HCEC 1CT (cell line): ENCODE results near the gene SNORC.

ENCODE experiments used
- DNase-seq: peaks from one replicate; pipeline ENCODE4 v3.0.0-alpha.2; 2017

Gene SNORC

GRCh38 chr2:232869138-232870017, 686 bp upstream of the SNORC start:
- DNase-seq: no peak

- no peak for DNase-seq
These were observed 805 bp downstream of the SNORC start for GRCh38 chr2:232870766-232871371.

GRCh38 chr2:232871418-232871834, 1.4 kb downstream of the SNORC start:
- no peak for DNase-seq

- no peak for DNase-seq
These were observed 2.0 kb downstream of the SNORC start for GRCh38 chr2:232871835-232872736.

GRCh38 chr2:232872826-232873225, 2.8 kb downstream of the SNORC start:
- no peak for DNase-seq

- DNase-seq: no peak
These were observed 3.3 kb downstream of the SNORC start for GRCh38 chr2:232873292-232873908.

- DNase-seq: no peak
These were observed 4.0 kb downstream of the SNORC start for GRCh38 chr2:232873909-232874641.

GRCh38 chr2:232874677-232875223, 4.7 kb downstream of the SNORC start:
- DNase-seq: no peak

- DNase-seq: no peak
These were observed 5.4 kb downstream of the SNORC start for GRCh38 chr2:232875256-232876121.

- no peak for DNase-seq
These were observed 6.3 kb downstream of the SNORC start for GRCh38 chr2:232876161-232876977.

- no peak for DNase-seq
These were observed 6.9 kb downstream of the SNORC start for GRCh38 chr2:232876978-232877441.

- DNase-seq: no peak
These were observed 8.0 kb downstream of the SNORC start for GRCh38 chr2:232877940-232878511.

- no peak for DNase-seq
These were observed 9.0 kb downstream of the SNORC start for GRCh38 chr2:232878855-232879617.

GRCh38 chr2:232879618-232880494, 9.8 kb downstream of the SNORC start:
- no peak for DNase-seq

- no peak for DNase-seq
These were observed 10.8 kb downstream of the SNORC start for GRCh38 chr2:232880764-232881351.

GRCh38 chr2:232882085-232882484, 12.0 kb downstream of the SNORC start:
- DNase-seq: no peak

- no peak for DNase-seq
These were observed 12.5 kb downstream of the SNORC start for GRCh38 chr2:232882505-232883115.
